GM19463 (cell line): ENCODE measurements around the gene DCAF8L1.
"Not testable (repeated sequence)": the region's sequence is repeated elsewhere in the genome, so short reads cannot be mapped to it uniquely, and the experiment has no call there.

Source experiments
- ATAC-seq: cut with Tn5 transposase; IDR thresholded peaks from one replicate; pipeline ENCODE4 v1.9.1; 2021; ENCODE audit warnings: mild to moderate bottlenecking, moderate library complexity; ENCODE audit not compliant: unreplicated experiment

Gene DCAF8L1

DNA sequence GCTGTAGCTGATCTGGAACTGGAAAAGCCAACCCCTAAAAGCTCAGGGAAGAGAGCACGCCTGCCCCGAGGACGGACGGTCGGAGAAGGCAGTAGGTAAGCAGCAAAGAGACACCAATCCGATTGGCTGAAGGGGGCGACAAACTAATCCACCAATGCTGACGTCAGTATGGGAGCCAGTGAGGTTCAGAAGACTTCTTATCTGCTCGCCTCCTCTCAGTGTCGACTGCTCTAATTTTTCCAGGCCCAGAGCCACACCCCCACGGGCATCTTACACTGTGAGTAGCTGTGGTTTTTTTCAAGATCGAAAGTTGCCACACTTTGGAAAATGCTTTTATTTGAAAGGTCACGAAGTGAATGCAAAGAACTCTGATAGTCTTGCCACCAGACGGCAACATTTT is at the start of gene DCAF8L1:
TSS of gene DCAF8L1 (minus strand) at position 101 of the 400 bp plus-strand sequence. CDS start 115 bp downstream, outside the sequence.
- no peak for ATAC-seq

DNA sequence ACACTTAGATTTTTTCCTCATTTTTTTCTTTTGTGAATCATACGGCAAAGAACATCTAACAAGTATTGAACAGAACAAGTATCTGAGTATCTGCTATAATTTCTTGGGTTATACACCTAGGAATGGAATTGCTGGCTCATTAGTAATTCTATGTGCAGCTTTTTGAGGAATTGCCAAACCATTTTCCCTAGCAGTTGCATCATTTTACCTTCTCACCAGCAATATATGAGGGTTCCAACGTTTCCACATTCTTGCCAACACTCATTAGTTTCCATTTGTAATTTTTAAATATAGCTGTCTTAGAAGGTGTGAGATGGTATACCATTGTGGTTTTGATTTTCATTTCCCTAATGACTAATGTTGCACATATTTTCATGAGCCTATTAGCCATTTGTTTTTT is 41.1 kb upstream of the DCAF8L1 start:
- ATAC-seq = no peak

DNA sequence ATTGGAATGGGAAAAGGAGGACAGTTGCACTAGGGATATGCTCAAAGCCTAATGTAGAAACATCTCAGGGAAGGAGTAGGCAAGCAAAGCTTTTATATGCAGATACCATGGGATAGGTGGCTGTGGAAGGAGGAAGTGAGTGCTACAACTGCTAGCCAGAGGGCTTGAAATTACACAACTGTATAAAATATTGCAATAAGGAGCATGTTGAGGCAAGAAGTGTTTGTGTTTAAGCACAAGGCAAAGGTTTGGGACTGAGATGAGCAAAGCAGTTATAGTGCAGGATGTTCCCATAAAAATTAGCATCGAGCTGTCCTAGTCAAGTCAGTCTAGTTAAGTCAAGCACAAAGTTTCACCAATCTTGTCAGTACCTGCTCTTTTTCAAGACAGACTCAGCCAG is 35.6 kb upstream of the DCAF8L1 start:
- no peak for ATAC-seq

DNA sequence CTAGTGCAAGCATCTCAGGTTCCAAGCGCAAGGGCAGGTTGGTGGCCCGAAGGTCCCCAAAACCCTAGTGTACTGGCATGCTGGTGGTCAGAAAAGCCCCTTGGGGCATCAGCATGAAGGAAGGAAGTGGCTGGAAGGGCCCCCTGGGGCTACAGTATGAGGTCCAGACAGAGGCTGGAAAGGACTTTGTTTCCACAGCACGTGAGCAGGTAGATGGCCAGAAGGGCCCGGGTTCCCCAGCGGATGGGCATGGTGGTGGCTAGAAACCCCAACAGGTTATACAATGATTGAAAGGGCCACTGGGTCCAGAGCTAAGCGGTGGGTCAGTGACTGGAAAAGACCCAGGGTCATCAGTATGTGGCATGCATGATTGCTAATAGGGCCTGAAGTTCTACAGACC is 34.7 kb upstream of the DCAF8L1 start:
- no peak for ATAC-seq

DNA sequence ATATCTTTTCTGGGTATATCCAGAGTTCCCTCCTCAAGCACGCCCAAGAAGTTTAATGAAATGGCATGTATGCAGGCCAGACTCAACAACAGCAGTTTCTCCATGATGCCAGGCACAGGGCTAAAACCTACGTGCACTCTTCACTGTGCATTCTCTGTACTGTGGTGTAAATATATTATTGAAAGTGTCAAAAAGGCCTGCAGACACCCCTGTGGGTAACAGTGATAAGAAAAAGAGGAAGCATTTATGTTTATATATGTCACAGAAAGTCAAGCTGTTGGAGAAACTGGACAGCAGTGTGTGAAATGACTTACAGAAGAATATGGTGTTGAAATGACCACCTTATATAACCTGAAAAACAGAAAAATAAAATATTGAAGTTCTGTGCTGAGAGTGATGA is 29.6 kb upstream of the DCAF8L1 start:
- no peak for ATAC-seq

DNA sequence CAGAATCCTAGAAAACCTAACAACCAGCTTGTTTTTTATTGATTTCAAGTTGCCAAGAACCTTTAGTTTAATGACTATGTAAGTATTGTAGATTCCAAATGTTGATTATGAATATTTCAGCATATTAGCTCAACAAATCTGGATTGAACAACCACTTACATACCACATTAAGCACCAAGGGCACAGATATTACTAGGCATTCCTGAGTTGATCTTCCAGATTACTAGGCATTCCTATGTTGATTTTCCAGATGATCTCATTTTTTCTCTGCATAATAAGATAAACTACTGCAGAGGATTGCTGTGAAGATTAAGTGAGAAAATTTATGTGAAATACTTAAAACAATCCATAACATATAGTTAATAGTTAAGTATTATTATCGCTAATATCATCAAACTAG is 17.4 kb upstream of the DCAF8L1 start:
- no peak for ATAC-seq

DNA sequence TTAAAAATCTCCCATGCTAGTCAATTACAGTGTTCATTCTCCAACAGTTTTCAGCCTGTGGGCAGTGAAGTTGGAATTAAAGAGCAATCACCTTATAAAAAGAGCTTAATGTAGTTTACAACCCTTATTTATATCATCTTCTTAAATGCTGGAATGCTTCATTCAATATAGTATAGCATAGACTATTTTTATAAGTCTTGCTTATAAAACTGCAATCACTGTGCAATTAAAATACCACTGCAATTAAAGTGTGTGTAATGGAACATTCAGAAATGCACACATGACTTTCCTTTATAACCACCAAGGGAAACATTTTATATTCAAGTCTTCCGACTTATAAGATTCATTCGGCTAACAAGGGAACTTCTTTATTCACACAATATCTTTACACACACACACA is 16.4 kb upstream of the DCAF8L1 start:
- no peak for ATAC-seq

DNA sequence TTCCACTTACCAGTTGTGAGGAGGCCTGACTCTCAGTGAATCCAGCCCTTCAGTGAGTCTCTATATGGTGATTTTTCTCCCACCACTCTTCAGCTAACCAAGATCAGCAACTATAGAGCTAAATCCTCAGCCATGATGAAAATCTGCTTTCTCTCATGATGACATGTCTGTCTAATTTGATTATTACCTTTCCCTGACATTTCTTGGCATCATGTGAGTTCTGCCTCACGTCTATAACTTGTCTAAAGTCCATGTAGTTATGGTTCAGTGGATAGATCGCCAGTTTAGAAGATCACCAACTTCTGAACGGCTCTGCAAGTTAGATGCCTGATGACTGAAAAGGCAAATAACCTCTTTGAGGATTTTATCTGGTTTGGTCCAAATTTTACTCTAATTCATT is 14.9 kb upstream of the DCAF8L1 start:
- ATAC-seq = no peak

DNA sequence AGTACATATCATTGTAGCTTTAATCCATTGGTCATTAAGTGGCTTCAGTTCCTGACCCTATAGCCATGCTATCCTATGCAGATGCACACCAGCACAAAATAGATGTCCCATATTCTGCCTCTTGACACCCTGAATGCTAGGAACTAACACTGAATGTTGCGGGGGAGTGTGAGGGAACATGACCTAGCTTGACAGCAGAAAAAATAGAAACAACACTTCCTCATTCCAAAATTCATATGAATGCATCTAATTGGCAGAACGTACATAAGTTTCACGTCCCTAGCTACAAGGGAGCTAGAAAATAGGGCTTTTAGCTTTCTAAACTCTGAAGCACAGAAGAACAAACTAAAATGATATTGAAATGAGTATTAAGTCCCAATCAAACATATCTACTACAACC is 14.4 kb upstream of the DCAF8L1 start:
- no peak for ATAC-seq

DNA sequence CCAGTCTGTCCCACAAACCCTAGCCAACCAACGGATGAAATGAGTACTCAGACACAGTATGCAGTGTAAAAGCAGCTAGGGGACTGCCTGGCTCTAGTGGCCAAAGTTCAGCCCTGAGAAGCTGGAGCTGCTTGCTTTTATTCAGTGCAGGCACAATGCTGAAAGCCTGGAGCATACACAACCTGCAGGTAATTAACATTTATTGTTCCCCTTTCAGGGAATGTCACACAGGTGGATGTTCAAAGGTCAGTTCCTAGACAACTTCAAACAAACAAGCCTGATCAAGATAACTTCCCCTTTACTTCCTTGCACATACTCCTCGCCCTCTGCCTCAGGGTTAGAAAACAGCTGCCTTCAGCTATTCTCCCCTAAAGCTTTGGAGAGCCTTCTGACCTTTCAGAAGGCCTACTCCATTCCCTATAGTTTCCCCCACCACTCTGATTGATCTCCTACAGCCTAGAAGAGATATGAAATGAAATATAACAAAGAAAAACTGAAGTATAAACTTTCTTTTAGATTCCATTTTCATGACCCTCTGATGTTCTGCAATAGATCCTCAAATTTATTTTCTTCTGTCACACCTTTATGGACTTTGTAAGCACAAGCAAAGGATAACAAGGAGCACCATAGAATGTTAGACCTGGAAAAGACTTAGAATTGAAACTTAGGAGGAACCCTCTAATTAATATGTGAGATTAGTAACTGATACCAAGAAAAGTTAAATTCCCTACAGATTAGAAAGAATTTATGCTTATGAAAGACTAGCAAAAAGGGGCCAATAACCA is 6.8 kb upstream of the DCAF8L1 start:
- ATAC-seq = no peak

DNA sequence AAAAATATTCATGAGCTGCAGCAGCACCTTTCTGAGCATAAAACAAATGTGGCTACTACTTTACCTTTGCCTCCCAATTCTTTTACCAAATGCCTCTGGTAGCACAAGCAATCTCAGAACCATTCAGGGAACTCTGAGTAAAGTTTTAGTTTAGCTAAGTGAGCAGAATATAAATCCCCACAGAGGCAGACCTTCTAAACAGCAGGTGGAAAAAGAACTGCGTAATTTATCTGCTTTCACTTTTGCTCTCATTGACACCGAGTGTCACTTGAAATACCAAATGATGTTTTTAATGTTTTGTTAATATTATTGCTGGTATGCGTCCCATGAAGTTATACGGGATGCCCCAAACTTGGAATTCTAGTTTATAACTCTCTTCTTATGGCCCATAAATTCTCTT is 4.3 kb downstream of the DCAF8L1 start:
- ATAC-seq = not testable (repeated sequence)

DNA sequence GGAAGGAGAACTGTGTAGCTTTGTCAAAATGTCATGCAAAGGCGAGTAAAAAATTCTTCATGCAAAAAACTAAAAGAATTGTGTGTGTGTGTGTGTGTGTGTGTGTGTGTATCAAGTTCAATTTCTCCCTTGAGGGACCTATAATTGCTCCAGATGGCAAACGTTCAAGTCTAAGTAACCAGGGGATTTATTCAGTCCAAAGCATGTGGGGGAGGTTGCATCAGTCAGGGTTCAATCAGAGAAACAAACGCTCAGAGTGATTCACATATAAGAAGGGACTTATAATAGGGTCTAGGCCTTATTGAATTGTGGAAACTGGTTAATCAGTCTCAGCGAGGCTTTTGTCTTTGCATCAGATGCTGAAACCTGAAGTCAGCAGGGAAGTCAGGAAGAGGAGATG is 5.0 kb downstream of the DCAF8L1 start:
- no peak for ATAC-seq

DNA sequence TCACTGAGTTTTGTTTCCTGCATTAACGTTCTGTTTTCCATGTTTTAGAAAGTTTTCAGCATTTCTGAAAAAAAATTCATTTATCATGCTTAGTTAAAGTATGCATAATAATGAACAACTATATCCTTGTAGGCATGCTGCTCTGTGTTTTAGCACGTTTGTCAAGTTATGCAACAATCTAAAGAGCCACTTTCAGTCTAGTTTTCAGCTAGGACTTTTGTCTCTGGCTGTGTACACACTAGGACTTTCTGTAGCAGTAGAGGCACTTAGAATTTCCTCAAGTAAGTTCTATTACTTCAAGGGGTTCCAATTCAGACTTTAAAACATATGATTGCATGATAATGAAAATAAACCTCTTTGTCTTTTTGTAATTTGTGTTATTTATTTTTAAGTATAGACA is 12.4 kb downstream of the DCAF8L1 start:
- no peak for ATAC-seq

DNA sequence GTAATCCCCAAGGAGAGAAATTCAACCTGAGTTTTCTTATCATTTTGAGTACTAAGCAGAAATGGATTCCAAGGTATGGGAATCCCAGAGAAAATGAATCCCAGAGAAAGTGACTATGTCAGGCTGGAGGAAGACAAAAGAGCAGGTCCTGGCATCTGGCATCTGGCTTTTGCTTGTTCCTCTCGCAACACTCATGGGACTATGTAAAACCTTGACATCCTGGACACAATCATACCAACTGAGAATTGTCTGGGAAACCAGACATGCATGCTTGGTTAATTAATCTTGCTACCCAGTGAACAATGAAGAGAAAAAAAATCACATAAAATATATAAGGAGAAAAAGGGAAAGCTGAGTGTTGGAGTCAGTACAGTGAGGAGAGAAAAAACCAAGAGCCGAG is 12.9 kb downstream of the DCAF8L1 start:
- ATAC-seq = no peak

DNA sequence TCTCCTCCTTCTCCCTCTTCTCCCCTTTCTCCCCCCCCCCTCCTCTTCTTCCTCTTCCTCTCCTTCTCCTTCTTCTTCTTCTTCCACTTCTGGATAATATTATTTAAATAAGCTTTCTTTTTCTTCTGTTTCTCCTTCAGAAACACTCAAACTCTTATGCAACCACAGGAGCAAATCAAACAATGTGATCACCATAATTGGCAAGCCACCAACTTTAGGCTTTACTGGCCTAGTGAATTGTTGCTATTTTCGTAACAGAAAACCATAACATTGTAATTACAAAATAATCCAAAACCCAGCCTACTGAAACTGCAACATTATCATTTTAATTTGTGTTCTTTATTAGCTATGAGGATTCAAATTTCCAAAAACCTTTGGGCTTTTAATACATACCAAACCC is 14.3 kb downstream of the DCAF8L1 start:
- no peak for ATAC-seq

DNA sequence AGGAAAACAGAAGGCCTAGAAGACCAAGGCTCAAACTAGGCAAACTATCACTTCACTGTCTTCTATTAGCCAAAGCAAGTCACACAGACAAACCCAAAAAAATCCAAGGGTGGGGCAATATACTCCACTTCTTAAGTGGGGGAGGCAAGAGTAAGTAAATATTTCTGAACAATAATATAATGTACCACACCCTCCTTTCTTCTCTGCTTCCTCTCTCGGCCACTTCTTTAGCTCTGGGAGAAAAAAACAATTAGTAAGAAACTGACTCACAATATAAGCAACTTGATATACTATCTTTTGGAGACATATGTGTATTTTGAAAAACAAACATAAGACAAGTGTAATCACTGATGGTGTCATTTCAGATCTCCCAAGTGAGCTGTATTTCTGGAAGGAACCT is 14.8 kb downstream of the DCAF8L1 start:
- ATAC-seq = no peak

DNA sequence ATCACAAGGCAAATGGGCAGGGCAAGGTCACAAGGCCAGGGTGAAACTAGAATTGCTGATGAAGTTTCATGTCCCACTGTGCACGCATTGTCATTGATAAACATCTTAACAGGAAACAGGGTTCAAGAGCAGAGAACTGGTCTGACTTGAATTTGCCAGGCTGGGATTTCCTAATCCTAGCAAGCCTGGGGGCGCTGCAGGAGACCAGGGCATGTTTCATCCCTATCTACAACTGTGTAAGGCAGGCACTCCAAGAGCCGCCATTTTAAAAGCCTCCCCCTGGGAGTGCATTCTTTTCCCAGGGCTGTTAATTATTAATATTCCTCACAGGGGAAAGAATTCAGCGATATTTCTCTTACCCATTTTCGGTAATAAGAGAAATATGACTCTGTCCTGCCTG is 15.9 kb downstream of the DCAF8L1 start:
- not testable (repeated sequence) for ATAC-seq

DNA sequence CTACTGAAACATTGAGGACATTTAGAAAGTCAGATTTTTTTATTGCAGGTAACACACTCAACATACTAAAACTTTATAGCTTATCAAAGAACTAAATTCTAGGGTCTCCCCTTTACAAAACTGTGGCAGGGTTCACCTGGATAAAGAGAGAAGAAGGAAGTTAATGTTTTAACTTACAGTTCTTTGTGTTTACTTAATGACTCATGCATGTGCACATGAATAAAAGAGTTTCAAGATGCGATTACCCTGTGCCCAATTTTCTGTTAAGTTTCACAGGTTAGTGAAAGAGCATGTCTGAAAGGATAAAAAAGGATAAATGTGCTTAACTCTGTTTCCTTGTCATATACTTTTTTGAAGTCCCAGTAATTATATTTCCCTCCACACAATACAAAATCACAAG is 16.8 kb downstream of the DCAF8L1 start:
- no peak for ATAC-seq

DNA sequence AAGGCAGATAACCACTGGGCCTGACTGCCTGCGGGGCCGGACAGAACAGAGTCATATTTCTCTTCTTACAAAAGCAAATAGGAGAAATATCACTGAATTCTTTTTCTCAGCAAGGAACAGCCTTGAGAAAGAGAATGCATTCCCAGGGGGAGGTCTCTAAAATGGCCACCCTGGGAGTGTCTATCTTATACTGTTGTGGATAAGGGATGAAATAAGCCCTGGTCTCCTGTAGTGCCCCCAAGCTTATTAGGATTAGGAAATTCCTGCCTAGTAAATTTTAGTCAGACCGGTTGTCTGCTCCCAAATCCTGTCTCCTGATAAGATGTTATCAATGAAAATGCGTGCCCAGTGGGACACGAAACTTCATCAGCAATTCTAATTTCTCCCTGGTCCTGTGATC is 20.8 kb downstream of the DCAF8L1 start:
- ATAC-seq = not testable (repeated sequence)

DNA sequence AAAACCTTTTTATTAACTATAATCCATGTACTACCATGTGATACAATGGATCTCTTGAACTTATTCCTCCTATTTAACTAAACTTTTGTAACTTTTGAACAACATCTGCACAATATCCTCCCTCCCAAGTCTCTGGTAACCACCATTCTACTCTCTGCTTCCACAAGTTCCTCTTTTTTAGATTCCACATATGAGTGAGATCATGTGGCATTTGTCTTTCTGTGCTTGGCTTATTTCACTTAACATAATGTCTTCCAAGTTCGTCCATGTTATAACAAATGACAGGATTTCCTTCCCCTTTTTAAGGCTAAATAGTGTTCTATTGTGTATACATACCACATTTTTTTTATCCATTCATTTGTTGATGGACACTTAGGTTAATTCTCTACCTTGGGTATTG is 28.1 kb downstream of the DCAF8L1 start:
- no peak for ATAC-seq

DNA sequence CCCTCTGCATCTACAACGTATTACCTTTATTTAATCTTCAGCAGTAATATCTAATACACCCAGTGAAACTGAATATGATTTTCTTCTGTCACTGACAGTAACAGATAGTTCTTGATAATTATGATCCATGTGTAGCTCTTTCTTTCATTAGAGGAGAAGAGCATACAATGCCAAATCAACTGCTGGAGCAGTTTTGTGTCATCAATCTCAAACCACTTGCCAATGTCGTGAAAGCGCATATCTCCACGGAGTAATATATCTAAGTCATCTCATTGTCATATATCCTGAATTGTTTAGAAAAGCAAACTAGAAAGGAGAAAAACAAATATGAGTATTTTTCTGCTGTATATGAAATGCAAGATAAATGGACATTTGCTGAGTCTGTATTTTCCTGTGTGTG is 47.9 kb downstream of the DCAF8L1 start:
- no peak for ATAC-seq
